Measurements from ENCODE around the gene C6orf120.

Gene C6orf120

DNA sequence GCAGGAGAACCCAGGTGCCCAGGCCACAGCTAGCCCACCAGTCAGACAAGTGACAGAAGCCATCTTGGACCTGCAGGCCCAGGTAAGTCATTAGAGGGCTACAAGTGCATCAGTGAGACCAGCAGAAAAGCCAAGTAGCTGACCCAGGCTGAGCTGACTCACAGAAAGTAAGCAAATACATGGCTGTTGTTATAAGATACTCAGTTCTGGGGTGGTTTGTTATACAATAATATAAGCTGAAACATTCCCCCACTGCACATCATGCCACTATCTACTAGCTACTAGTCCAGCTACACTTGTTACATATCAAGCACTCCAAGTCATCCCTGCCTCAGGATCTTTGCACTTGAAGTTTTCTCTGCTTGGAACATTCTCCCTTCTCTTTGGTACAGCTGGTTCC lies 39.4 kb downstream of the C6orf120 start:
- H3K27ac ChIP-seq (ENCODE audit: low read depth, low read length, poor library complexity, severe bottlenecking) = no peak overlapping the region
- H3K4me2 ChIP-seq (ENCODE audit: low read length) = no peak overlapping the region
- no peaks in the 10 kb centered on the region for H3K9me2 ChIP-seq (ENCODE audit: low read depth, low read length)
- no peaks in the 10 kb centered on the region for H3K36me3 ChIP-seq (ENCODE audit: insufficient read depth, low read length)
- no peak overlapping the region for H2AFZ ChIP-seq (ENCODE audit: low read length)
- H3K79me2 ChIP-seq (ENCODE audit: insufficient read depth, low read length) = no peaks in the 10 kb centered on the region
- no peaks in the 10 kb centered on the region for H4K20me1 ChIP-seq (ENCODE audit: insufficient read depth, low read length)
- no peaks in the 10 kb centered on the region for H3K9me3 ChIP-seq (ENCODE audit: low read length)
- H3K4me3 ChIP-seq (ENCODE audit: low read depth, low read length, poor library complexity, severe bottlenecking) = no peak overlapping the region
- TF ChIP-seq EZH2 (IDR thresholded peaks at IDR 0.05; ENCODE audit: borderline replicate concordance, low read length) (no peak), CTCF (IDR thresholded peaks at IDR 0.05; ENCODE audit: low read length) (no peak)
- no peaks in the 10 kb centered on the region for H3K4me1 ChIP-seq (ENCODE audit: insufficient read depth, low read length, severe bottlenecking)
- no peak overlapping the region for H3K9ac ChIP-seq (ENCODE audit: low read length)
- H3F3A ChIP-seq (ENCODE audit: insufficient read depth, low read length) = no peaks in the 10 kb centered on the region
- no peaks in the 10 kb centered on the region for H3K27me3 ChIP-seq (ENCODE audit: insufficient read depth, low read length)

- Histone ChIP-seq H3K4me1 (ENCODE audit: insufficient read depth, low read length, severe bottlenecking) (peaks cover 9% of the 10 kb centered on the region), H2AFZ (ENCODE audit: low read length) (no peak overlapping the region), H3K9ac (ENCODE audit: low read length) (no peak overlapping the region), H3K9me2 (ENCODE audit: low read depth, low read length) (no peaks in the 10 kb centered on the region), H3F3A (ENCODE audit: insufficient read depth, low read length) (no peaks in the 10 kb centered on the region), H3K36me3 (ENCODE audit: insufficient read depth, low read length) (peaks cover 10% of the 10 kb centered on the region; the same call in 1 of the 2 replicates), H4K20me1 (ENCODE audit: insufficient read depth, low read length) (no peaks in the 10 kb centered on the region), H3K9me3 (ENCODE audit: low read length) (peaks cover 8% of the 10 kb centered on the region; the same call in 1 of the 2 replicates), H3K4me2 (ENCODE audit: low read length) (no peak overlapping the region), H3K27ac (ENCODE audit: low read depth, low read length, poor library complexity, severe bottlenecking) (no peak overlapping the region), H3K79me2 (ENCODE audit: insufficient read depth, low read length) (peaks cover 1% of the 10 kb centered on the region), H3K27me3 (ENCODE audit: insufficient read depth, low read length) (no peaks in the 10 kb centered on the region), H3K4me3 (ENCODE audit: low read depth, low read length, poor library complexity, severe bottlenecking) (no peak overlapping the region)
- TF ChIP-seq CTCF (IDR thresholded peaks at IDR 0.05; ENCODE audit: low read length) (no peak), EZH2 (IDR thresholded peaks at IDR 0.05; ENCODE audit: borderline replicate concordance, low read length) (no peak)
These were observed 43.5 kb downstream of the C6orf120 start for GRCh38 chr6:169745405-169745804.

DNA sequence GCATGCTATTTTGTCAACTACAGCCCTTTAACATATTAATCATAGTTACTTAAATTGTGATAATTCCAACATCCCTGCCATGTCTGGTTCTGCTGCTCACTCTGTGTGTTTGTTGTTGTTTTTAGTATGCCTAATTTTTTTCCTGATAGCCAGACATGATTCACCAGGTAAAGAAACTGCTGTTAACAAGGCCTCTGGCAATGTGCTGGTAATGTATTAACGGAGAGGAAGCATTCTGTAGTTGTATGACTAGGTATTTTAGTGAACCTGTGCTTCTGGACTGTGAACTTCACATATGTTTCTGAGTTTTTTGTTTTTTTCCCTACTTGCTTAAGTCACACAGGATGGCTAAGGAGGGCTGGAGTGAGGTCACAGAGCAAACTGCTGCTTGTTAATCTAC lies 44.6 kb downstream of the C6orf120 start:
- no peaks in the 10 kb centered on the region for H3K9me2 ChIP-seq (ENCODE audit: low read depth, low read length)
- no peak overlapping the region for H3K4me3 ChIP-seq (ENCODE audit: low read depth, low read length, poor library complexity, severe bottlenecking)
- H3K9me3 ChIP-seq (ENCODE audit: low read length) = peaks cover 8% of the 10 kb centered on the region; the same call in 1 of the 2 replicates
- no peak overlapping the region for H3K4me2 ChIP-seq (ENCODE audit: low read length)
- H3K27me3 ChIP-seq (ENCODE audit: insufficient read depth, low read length) = no peaks in the 10 kb centered on the region
- H3K27ac ChIP-seq (ENCODE audit: low read depth, low read length, poor library complexity, severe bottlenecking) = no peak overlapping the region
- H3K4me1 ChIP-seq (ENCODE audit: insufficient read depth, low read length, severe bottlenecking) = peaks cover 13% of the 10 kb centered on the region
- no peaks in the 10 kb centered on the region for H4K20me1 ChIP-seq (ENCODE audit: insufficient read depth, low read length)
- H3K36me3 ChIP-seq (ENCODE audit: insufficient read depth, low read length) = peaks cover 10% of the 10 kb centered on the region; the same call in 1 of the 2 replicates
- H3K79me2 ChIP-seq (ENCODE audit: insufficient read depth, low read length) = peaks cover 9% of the 10 kb centered on the region
- H3K9ac ChIP-seq (ENCODE audit: low read length) = no peak overlapping the region
- no peaks in the 10 kb centered on the region for H3F3A ChIP-seq (ENCODE audit: insufficient read depth, low read length)
- TF ChIP-seq EZH2 (IDR thresholded peaks at IDR 0.05; ENCODE audit: borderline replicate concordance, low read length) = no peak
- no peak for TF ChIP-seq CTCF (IDR thresholded peaks at IDR 0.05; ENCODE audit: low read length)
- H2AFZ ChIP-seq (ENCODE audit: low read length) = no peak overlapping the region

All from OCI-LY1 (cell line).